B cell (primary cell): ENCODE measurements around the gene CCDC177. TPM values are rescaled to one million over a fixed set of nuclear protein-coding genes. Genes with fewer than 3 reads are reported as not detected.

Experiments
- ATAC-seq: fragments of 200-7000 bp; cut with Tn5 transposase; one replicate; pipeline ENCODE4 v1.10.0; 2021; ENCODE audit warnings: low read depth, mild to moderate bottlenecking, moderate number of reproducible peaks, moderate library complexity
- CTCF ChIA-PET: fragments of 350-600 bp; sonication (Branson Sonifier 250); formaldehyde crosslinking; loops from one replicate; lab custom pipeline; 2021; ENCODE audit warnings: antibody characterized with exemption, inconsistent platforms; lab: Charles Lee
- POLR2A ChIA-PET: fragments of 350-600 bp; sonication (Branson Sonifier 250); formaldehyde crosslinking; loops from one replicate; lab custom pipeline; 2021; ENCODE audit warnings: antibody characterized with exemption; lab: Charles Lee
- DNase-seq: peaks from one replicate; pipeline ENCODE4 v3.0.0; 2013
- H2AFZ ChIP-seq: 2 replicates; pipeline ENCODE4 v1.6.1; 2012; ENCODE audit warnings: mild to moderate bottlenecking, low read depth, low read length; ENCODE audit not compliant: insufficient read depth, poor library complexity, severe bottlenecking
- H3K27ac ChIP-seq, 2 donors: 1 replicate in 1 of 2; 2 replicates in 1 of 2; pipeline ENCODE4 v1.5.1; 2012 to 2013; ENCODE audit warnings: low read length in 2 of 2, mild to moderate bottlenecking in 2 of 2, moderate library complexity in 1 of 2
- H3K27me3 ChIP-seq, 4 experiments: fragments of 200-600 bp in 1 of 4; sonication (generic) in 1 of 4; replicated peaks in 1 of 4; 1 replicate in 2 of 4; 2 replicates in 2 of 4; pipeline versions ENCODE4 v1.6.1 to v1.7.0; 2013 to 2016; ENCODE audit warnings: low read length in 3 of 4, mild to moderate bottlenecking in 2 of 4, mixed read lengths in 1 of 4, moderate library complexity in 1 of 4; ENCODE audit not compliant: insufficient read depth in 4 of 4, control insufficient read depth in 3 of 4; ENCODE audit errors: control extremely low read depth in 1 of 4
- H3K36me3 ChIP-seq, 2 experiments: replicated peaks in 1 of 2; 1 replicate in 1 of 2; 2 replicates in 1 of 2; pipeline versions ENCODE4 v1.6.1 to v1.7.1; 2013; ENCODE audit warnings: low read length in 1 of 2; ENCODE audit not compliant: insufficient read depth in 2 of 2, control insufficient read depth in 1 of 2; ENCODE audit errors: control extremely low read depth in 1 of 2, extremely low read depth in 1 of 2
- H3K4me1 ChIP-seq, 2 donors: fragments of 200-600 bp in 1 of 2; sonication (generic) in 1 of 2; 1 replicate in 1 of 2; 2 replicates in 1 of 2; pipeline versions ENCODE4 v1.5.1 to v1.6.1; 2013 to 2017; ENCODE audit warnings: low read length in 2 of 2; ENCODE audit not compliant: control insufficient read depth in 2 of 2, insufficient read depth in 2 of 2
- H3K4me2 ChIP-seq: replicated peaks from 2 replicates; pipeline ENCODE3; 2012; ENCODE audit warnings: mild to moderate bottlenecking, low read depth, low read length; ENCODE audit not compliant: poor library complexity, severe bottlenecking
- H3K4me3 ChIP-seq, 5 experiments: fragments of 200-600 bp in 1 of 5; sonication (generic) in 1 of 5; 1 replicate in 3 of 5; 2 replicates in 2 of 5; pipeline versions ENCODE4 v1.5.1 to v1.7.0; 2011 to 2016; ENCODE audit warnings: low read length in 4 of 5, mild to moderate bottlenecking in 4 of 5, low read depth in 2 of 5, control low read depth in 1 of 5, moderate library complexity in 1 of 5; ENCODE audit not compliant: insufficient read depth in 1 of 5; ENCODE audit errors: control extremely low read depth in 1 of 5, extremely low read depth in 1 of 5
- H3K79me2 ChIP-seq: fragments of 200-600 bp; sonication (generic); one replicate; pipeline ENCODE4 v1.6.0; 2016; ENCODE audit warnings: low read length; ENCODE audit not compliant: control insufficient read depth, insufficient read depth
- H3K9ac ChIP-seq: fragments of 200-600 bp; sonication (generic); 2 replicates; pipeline ENCODE4 v1.6.1; 2017; ENCODE audit warnings: mild to moderate bottlenecking, low read length, moderate library complexity
- H3K9me3 ChIP-seq, 3 donors: one replicate each; pipeline versions ENCODE4 v1.6.1 to v1.7.1; 2013; ENCODE audit warnings: low read length in 2 of 3; ENCODE audit not compliant: control insufficient read depth in 2 of 3, insufficient read depth in 1 of 3; ENCODE audit errors: control extremely low read depth in 1 of 3
- H4K20me1 ChIP-seq: 2 replicates; pipeline ENCODE4 v1.6.0; 2012; ENCODE audit warnings: mild to moderate bottlenecking, low read length; ENCODE audit not compliant: insufficient read depth, control insufficient read depth, poor library complexity, severe bottlenecking
- H3K27ac Mint-ChIP-seq: one replicate; pipeline ENCODE4 v1.8.0; 2021; ENCODE audit warnings: mixed read lengths
- H3K27me3 Mint-ChIP-seq: one replicate; pipeline ENCODE4 v1.8.0; 2021; ENCODE audit warnings: mixed read lengths
- H3K4me1 Mint-ChIP-seq: one replicate; pipeline ENCODE4 v1.8.0; 2021; ENCODE audit warnings: mixed read lengths
- H3K4me3 Mint-ChIP-seq: one replicate; pipeline ENCODE4 v1.8.0; 2021; ENCODE audit warnings: mixed read lengths
- H3K9me3 Mint-ChIP-seq: one replicate; pipeline ENCODE4 v1.8.0; 2022; ENCODE audit warnings: mixed read lengths; ENCODE audit not compliant: insufficient read depth
- CTCF ChIP-seq: fragments of 200-600 bp; IDR thresholded peaks from one replicate; pipeline ENCODE4 v1.8.0; 2022; ENCODE audit warnings: antibody characterized with exemption, mild to moderate bottlenecking
- EZH2 ChIP-seq: IDR thresholded peaks from 2 replicates; pipeline ENCODE4 v1.6.1; 2012; ENCODE audit warnings: borderline replicate concordance, low read depth, mild to moderate bottlenecking, moderate library complexity, low read length; ENCODE audit not compliant: insufficient read depth, poor library complexity, severe bottlenecking
- WGBS: methylation state at CpG from one replicate; pipeline ENCODE4 v1.1.5; 2013; ENCODE audit warnings: missing lambda C conversion rate; ENCODE audit not compliant: insufficient coverage; 5-methylcytosine and 5-hydroxymethylcytosine counted together
- intact Hi-C: fragments of 100-400 bp; cut with micrococcal nuclease; formaldehyde crosslinking; loops from one replicate; pipeline ENCODE4 v1.10.0; 2022
- polyA plus RNA-seq: library from polyadenylated mRNA; depleted of rRNA; stranded (reverse); fragments of >200 nt; gene quantifications from 2 replicates; pipeline ENCODE4 v1.2.3, GENCODE V29; 2012
- total RNA-seq, 2 donors: library from RNA; stranded (reverse); fragments of 120-200 nt in 1 of 2; gene quantifications; 1 replicate in 1 of 2; 2 replicates in 1 of 2; pipeline versions ENCODE4 v1.2.3 to v1.2.4, GENCODE V29; 2013 to 2022

The CCDC177 gene
- total and polyA plus RNA-seq, 2 donors (not counting 1 experiment from before 2014, with no cell fraction given), result not detected

DNA sequence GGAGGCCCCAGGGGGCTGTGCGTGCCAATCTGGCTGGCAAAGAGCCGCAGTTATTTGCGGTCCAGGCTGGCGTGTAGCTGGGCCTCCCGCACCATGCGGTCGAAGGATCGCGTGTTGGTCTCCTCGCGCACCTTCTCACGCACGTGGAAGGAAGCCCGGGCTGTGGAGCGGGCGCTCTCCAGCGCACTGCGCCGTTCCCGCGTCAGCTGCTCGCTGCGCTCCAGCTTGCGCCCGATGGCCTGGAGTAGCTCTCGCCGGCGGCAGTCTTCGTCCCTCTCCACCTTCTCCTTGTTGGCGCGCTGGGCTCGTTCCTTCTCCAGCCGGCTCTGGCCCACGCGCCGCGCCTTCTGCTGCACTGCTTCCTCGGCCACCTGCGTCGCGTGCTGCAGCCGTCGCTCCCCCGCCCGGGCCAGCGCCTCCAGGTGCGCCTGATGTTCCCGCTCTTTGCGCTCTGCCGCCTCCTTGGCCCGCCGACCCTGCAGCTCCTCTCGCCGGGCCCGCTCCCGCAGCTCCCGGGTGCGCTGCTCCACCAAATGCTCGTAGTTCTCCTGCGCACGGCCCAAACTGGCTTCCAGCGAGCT lies 3.1 kb downstream of the CCDC177 start:
- peak overlapping the region; percentile 96 for H3K4me2 ChIP-seq
- Mint-ChIP-seq H3K4me1 (peaks cover 12% of the 10 kb centered on the region), H3K27ac (no peak overlapping the region), H3K9me3 (no peaks in the 10 kb centered on the region), H3K27me3 (peaks cover 61% of the 10 kb centered on the region), H3K4me3 (peak overlapping the region; percentile 41)
- peaks cover 0 to 63% (median 40%) of the 10 kb centered on the region in 4 experiments for H3K27me3 ChIP-seq
- no peaks in the 10 kb centered on the region for H3K36me3 ChIP-seq
- intact Hi-C loops, result loop anchor here (5.0 kb wide), 1 partner anchor 109 kb away; no protein-coding TSS in a partner anchor
- TF ChIP-seq EZH2, result no peak
- no peak for TF ChIP-seq CTCF
- no peak overlapping the region for H3K27ac ChIP-seq
- no peak overlapping the region for H3K9ac ChIP-seq
- WGBS, result 23% methylated on average over 62 of the region's 62 CpGs
- H3K79me2 ChIP-seq, result no peaks in the 10 kb centered on the region
- CTCF ChIA-PET, result interaction anchor here (1.5 to 8.7 kb wide), 3 partner anchors 9 to 330 kb away, joined by 5 to 102 read pairs (median 20); no protein-coding TSS in a partner anchor
- H3K4me3 ChIP-seq, result peak overlapping the region in 1 of 5 experiments; percentile 39
- peaks cover 21 to 26% of the 10 kb centered on the region in 2 donors for H3K4me1 ChIP-seq
- DNase-seq, result no peak
- POLR2A ChIA-PET, result no interaction called here
- H4K20me1 ChIP-seq, result no peaks in the 10 kb centered on the region
- no peak for ATAC-seq
- peak overlapping the region; percentile 38 for H2AFZ ChIP-seq
- peaks cover 0 to 8% (median 0%) of the 10 kb centered on the region in 3 donors for H3K9me3 ChIP-seq

- H3K9me3 ChIP-seq, result peaks cover 0 to 8% (median 0%) of the 10 kb centered on the region in 3 donors
- CTCF ChIA-PET, result interaction anchor here (1.5 to 8.7 kb wide), 2 partner anchors 9 to 329 kb away, joined by 5 to 102 read pairs; no protein-coding TSS in a partner anchor
- Mint-ChIP-seq H3K4me1 (peaks cover 12% of the 10 kb centered on the region), H3K4me3 (peak overlapping the region; percentile 6), H3K9me3 (no peaks in the 10 kb centered on the region), H3K27me3 (peaks cover 60% of the 10 kb centered on the region), H3K27ac (no peak overlapping the region)
- ATAC-seq (no peak), DNase-seq (no peak)
- no peaks in the 10 kb centered on the region for H3K36me3 ChIP-seq
- no peaks in the 10 kb centered on the region for H3K79me2 ChIP-seq
- H2AFZ ChIP-seq, result no peak overlapping the region
- intact Hi-C loops, result loop anchor here (5.0 kb wide), 1 partner anchor 109 kb away; no protein-coding TSS in a partner anchor
- no peaks in the 10 kb centered on the region for H4K20me1 ChIP-seq
- POLR2A ChIA-PET, result no interaction called here
- no peak overlapping the region for H3K9ac ChIP-seq
- H3K4me2 ChIP-seq, result no peak overlapping the region
- WGBS, result 61% methylated on average over 3 of the region's 7 CpGs
- TF ChIP-seq CTCF (no peak), EZH2 (no peak)
- no peak overlapping the region for H3K4me3 ChIP-seq
- H3K27ac ChIP-seq, result no peak overlapping the region
- H3K4me1 ChIP-seq, result peaks cover 21 to 26% of the 10 kb centered on the region in 2 donors
- peaks cover 0 to 58% (median 38%) of the 10 kb centered on the region in 4 experiments for H3K27me3 ChIP-seq
Observed at GRCh38 chr14:69570836-69571330, 3.8 kb downstream of the CCDC177 start.
